ENCODE measurements around the gene C1orf174. TPM values are rescaled to one million over a fixed set of nuclear protein-coding genes. Genes with fewer than 3 reads are reported as not detected.

The C1orf174 gene
- polyA plus RNA-seq, 3 donors: 19.1 to 46.0 (median 21.3) TPM

- no peak overlapping the region for H3K27ac Mint-ChIP-seq
- Histone ChIP-seq H3K4me2 (replicated peaks; ENCODE audit: extremely low read depth, low read length, poor library complexity, severe bottlenecking) (no peak overlapping the region), H2AFZ (ENCODE audit: insufficient read depth, low read depth, low read length, poor library complexity, severe bottlenecking) (no peak overlapping the region), H3K27me3 (ENCODE audit: control insufficient read depth in 2 of 2, insufficient read depth in 2 of 2, low read length in 2 of 2) (no peaks in the 10 kb centered on the region), H3K36me3 (replicated peaks in 1 of 2; ENCODE audit: control insufficient read depth in 1 of 2, insufficient read depth in 2 of 2, low read length in 2 of 2) (no peaks in the 10 kb centered on the region), H3K4me1 (ENCODE audit: control insufficient read depth in 1 of 2, insufficient read depth in 2 of 2, low read length in 2 of 2) (no peaks in the 10 kb centered on the region), H3K9ac (ENCODE audit: insufficient read depth, low read length, poor library complexity, severe bottlenecking) (no peak overlapping the region), H3K27ac (ENCODE audit: low read depth in 1 of 2, low read length in 2 of 2) (no peak overlapping the region), H4K20me1 (ENCODE audit: insufficient read depth, low read length) (no peaks in the 10 kb centered on the region), H3K4me3 (replicated peaks in 1 of 3; ENCODE audit: low read depth in 2 of 3, low read length in 3 of 3) (no peak overlapping the region), H3K79me2 (ENCODE audit: insufficient read depth, low read length) (no peaks in the 10 kb centered on the region), H3K9me3 (replicated peaks in 1 of 2; ENCODE audit: control insufficient read depth in 1 of 2, insufficient read depth in 1 of 2, low read length in 2 of 2) (no peaks in the 10 kb centered on the region)
- H3K4me1 Mint-ChIP-seq: no peaks in the 10 kb centered on the region
- DNase-seq: no peak
- H3K4me3 Mint-ChIP-seq: no peak overlapping the region
- TF ChIP-seq, protein P1, sequence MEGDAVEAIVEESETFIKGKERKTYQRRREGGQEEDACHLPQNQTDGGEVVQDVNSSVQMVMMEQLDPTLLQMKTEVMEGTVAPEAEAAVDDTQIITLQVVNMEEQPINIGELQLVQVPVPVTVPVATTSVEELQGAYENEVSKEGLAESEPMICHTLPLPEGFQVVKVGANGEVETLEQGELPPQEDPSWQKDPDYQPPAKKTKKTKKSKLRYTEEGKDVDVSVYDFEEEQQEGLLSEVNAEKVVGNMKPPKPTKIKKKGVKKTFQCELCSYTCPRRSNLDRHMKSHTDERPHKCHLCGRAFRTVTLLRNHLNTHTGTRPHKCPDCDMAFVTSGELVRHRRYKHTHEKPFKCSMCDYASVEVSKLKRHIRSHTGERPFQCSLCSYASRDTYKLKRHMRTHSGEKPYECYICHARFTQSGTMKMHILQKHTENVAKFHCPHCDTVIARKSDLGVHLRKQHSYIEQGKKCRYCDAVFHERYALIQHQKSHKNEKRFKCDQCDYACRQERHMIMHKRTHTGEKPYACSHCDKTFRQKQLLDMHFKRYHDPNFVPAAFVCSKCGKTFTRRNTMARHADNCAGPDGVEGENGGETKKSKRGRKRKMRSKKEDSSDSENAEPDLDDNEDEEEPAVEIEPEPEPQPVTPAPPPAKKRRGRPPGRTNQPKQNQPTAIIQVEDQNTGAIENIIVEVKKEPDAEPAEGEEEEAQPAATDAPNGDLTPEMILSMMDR (IDR thresholded peaks at IDR 0.05): no peak
- H3K27me3 Mint-ChIP-seq (ENCODE audit: low read depth in 3 of 3): peaks cover 8 to 15% (median 12%) of the 10 kb centered on the region in 3 donors
- WGBS (ENCODE audit: insufficient coverage): 91% methylated on average over 6 of the region's 8 CpGs
- peaks cover 0 to 6% (median 1%) of the 10 kb centered on the region in 7 donors for H3K9me3 Mint-ChIP-seq
- intact Hi-C loops (cut with micrococcal nuclease): loop anchor here in 1 of 2 donors (10.0 kb wide), 1 partner anchor 1827 kb away; no protein-coding TSS in a partner anchor
- H3K36me3 Mint-ChIP-seq: no peaks in the 10 kb centered on the region
These were observed 17.7 kb upstream of the C1orf174 start for GRCh38 chr1:3917761-3918160.

GRCh38 chr1:3915551-3916121 is 15.6 kb upstream of the C1orf174 start:
- TF ChIP-seq, protein P1 (IDR thresholded peaks at IDR 0.05): no peak
- H3K27ac ChIP-seq (ENCODE audit: low read depth in 1 of 2, low read length in 2 of 2): no peak overlapping the region
- DNase-seq: no peak
- no peak overlapping the region for H2AFZ ChIP-seq (ENCODE audit: insufficient read depth, low read depth, low read length, poor library complexity, severe bottlenecking)
- no peaks in the 10 kb centered on the region for H3K9me3 ChIP-seq (replicated peaks in 1 of 2; ENCODE audit: control insufficient read depth in 1 of 2, insufficient read depth in 1 of 2, low read length in 2 of 2)
- peaks cover 0 to 6% (median 2%) of the 10 kb centered on the region in 7 donors for H3K9me3 Mint-ChIP-seq
- intact Hi-C loops (cut with micrococcal nuclease): loop anchor here in 1 of 2 donors (10.0 kb wide), 1 partner anchor 1829 kb away; no protein-coding TSS in a partner anchor
- H3K4me3 Mint-ChIP-seq: no peak overlapping the region
- 94% methylated on average over 8 of the region's 15 CpGs for WGBS (ENCODE audit: insufficient coverage)
- H3K4me1 Mint-ChIP-seq: peaks cover 2% of the 10 kb centered on the region
- no peak overlapping the region for H3K27ac Mint-ChIP-seq
- H3K36me3 ChIP-seq (replicated peaks in 1 of 2; ENCODE audit: control insufficient read depth in 1 of 2, insufficient read depth in 2 of 2, low read length in 2 of 2): no peaks in the 10 kb centered on the region
- H3K36me3 Mint-ChIP-seq: no peaks in the 10 kb centered on the region
- H3K9ac ChIP-seq (ENCODE audit: insufficient read depth, low read length, poor library complexity, severe bottlenecking): no peak overlapping the region
- no peaks in the 10 kb centered on the region for H3K79me2 ChIP-seq (ENCODE audit: insufficient read depth, low read length)
- no peaks in the 10 kb centered on the region for H3K4me1 ChIP-seq (ENCODE audit: control insufficient read depth in 1 of 2, insufficient read depth in 2 of 2, low read length in 2 of 2)
- peaks cover 0 to 10% of the 10 kb centered on the region in 2 donors for H3K27me3 ChIP-seq (ENCODE audit: control insufficient read depth in 2 of 2, insufficient read depth in 2 of 2, low read length in 2 of 2)
- no peak overlapping the region for H3K4me2 ChIP-seq (replicated peaks; ENCODE audit: extremely low read depth, low read length, poor library complexity, severe bottlenecking)
- no peaks in the 10 kb centered on the region for H4K20me1 ChIP-seq (ENCODE audit: insufficient read depth, low read length)
- H3K27me3 Mint-ChIP-seq (ENCODE audit: low read depth in 3 of 3): peaks cover 19 to 29% (median 25%) of the 10 kb centered on the region in 3 donors
- no peak overlapping the region for H3K4me3 ChIP-seq (replicated peaks in 1 of 3; ENCODE audit: low read depth in 2 of 3, low read length in 3 of 3)
